Ishikawa (cell line): ENCODE measurements around the gene MATN3.

Experiments used
- CEBPB ChIP-seq: IDR thresholded peaks from 2 replicates; pipeline ENCODE4 v1.6.1; 2012
- CREB1 ChIP-seq: IDR thresholded peaks from 2 replicates; pipeline ENCODE4 v1.6.1; 2012; ENCODE audit warnings: low read depth
- EGR1 ChIP-seq: IDR thresholded peaks from 2 replicates; pipeline ENCODE4 v1.6.1; 2012
- EP300 ChIP-seq: IDR thresholded peaks from 2 replicates; pipeline ENCODE4 v1.6.1; 2012; ENCODE audit warnings: borderline replicate concordance
- FOXM1 ChIP-seq: IDR thresholded peaks from 2 replicates; pipeline ENCODE4 v1.6.1; 2012; ENCODE audit warnings: low read depth, borderline replicate concordance
- NFIC ChIP-seq: IDR thresholded peaks from 2 replicates; pipeline ENCODE4 v1.6.1; 2012
- RAD21 ChIP-seq: IDR thresholded peaks from 2 replicates; pipeline ENCODE4 v1.6.1; 2012; ENCODE audit warnings: low read depth
- TAF1 ChIP-seq: IDR thresholded peaks from 2 replicates; pipeline ENCODE4 v1.6.1; 2012; ENCODE audit warnings: low read depth, mild to moderate bottlenecking
- TCF12 ChIP-seq: IDR thresholded peaks from 2 replicates; pipeline ENCODE4 v1.6.1; 2012; ENCODE audit warnings: low read depth
- TEAD4 ChIP-seq: IDR thresholded peaks from 2 replicates; pipeline ENCODE4 v1.6.1; 2012
- USF1 ChIP-seq: IDR thresholded peaks from 2 replicates; pipeline ENCODE4 v1.6.1; 2012
- YY1 ChIP-seq: IDR thresholded peaks from 2 replicates; pipeline ENCODE4 v1.6.1; 2012; ENCODE audit warnings: low read depth
- ZBTB7A ChIP-seq: IDR thresholded peaks from 2 replicates; pipeline ENCODE4 v1.6.1; 2012; ENCODE audit warnings: low read depth
- TF ChIP-seq, protein P1 (sequence below): IDR thresholded peaks from 2 replicates; pipeline ENCODE4 v1.6.1; 2012
- TF ChIP-seq, protein P2 (sequence below): IDR thresholded peaks from 2 replicates; pipeline ENCODE4 v1.6.1; 2012; ENCODE audit warnings: low read depth, mild to moderate bottlenecking

The MATN3 gene

DNA sequence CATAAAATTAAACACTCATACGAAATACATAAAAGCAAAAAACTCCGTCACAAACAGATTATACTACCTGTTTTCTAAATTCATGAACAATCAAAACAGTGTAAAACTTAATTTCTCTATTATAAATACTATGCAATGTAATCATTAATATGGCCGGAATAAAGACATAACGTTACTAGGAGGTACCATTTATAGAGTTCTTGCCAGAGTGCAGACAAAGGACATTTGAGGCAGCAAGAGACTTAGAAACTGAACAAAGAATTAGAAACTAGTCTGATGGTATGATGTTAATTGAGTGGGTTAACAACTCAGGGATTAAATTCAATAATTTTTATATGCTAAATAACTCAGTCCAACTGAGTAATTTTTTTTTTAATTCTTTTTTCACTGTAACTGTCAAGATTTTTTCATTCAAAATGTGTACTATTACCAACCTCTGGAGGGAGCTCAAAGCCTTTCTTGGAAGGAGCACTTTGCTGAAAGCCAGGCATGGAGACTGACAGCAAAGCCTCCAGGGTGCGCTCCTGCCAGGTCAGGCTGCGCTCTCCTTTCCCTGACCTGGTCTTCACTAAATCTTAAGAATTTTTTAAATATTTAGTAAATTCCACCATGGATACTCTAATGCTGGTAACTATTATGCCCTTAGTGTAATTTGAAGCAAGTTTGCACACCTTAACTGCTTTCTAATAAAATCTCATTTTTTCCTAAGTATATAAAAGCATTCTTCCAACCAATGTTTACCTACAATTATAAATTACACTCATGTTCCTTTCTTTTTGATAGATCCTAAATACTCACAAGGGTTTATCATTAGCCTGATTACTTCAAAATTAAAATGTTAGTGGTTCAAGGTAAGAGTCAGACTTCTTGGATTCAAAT, 56.7 kb downstream of the MATN3 start:
- TF ChIP-seq EGR1 (no peak), RAD21 (peak; percentile 86)

DNA sequence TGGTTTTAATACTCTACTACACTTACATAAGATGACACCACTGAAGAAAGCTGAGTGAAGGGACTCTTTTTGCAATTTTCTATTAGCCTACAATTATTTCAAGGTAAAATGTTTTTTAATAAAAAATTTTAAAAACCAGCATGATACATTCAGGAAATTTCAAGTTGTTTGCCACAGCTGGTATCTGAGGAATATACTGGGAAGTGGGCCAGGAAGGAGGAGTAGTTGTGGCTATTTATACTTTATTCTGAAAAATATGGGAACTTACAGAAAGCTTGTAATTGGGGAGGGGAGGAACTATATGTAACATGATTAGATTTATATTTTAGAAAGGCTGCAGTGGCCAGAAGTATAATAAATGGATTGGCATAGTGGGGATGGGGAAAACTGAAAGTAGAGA, 63.4 kb downstream of the MATN3 start:
- TF ChIP-seq CEBPB: no peak
- TF ChIP-seq RAD21: no peak
- TF ChIP-seq CREB1: no peak
- no peak for TF ChIP-seq NFIC
- no peak for TF ChIP-seq FOXM1
- no peak for TF ChIP-seq TEAD4
- no peak for TF ChIP-seq TAF1
- TF ChIP-seq, protein P1, sequence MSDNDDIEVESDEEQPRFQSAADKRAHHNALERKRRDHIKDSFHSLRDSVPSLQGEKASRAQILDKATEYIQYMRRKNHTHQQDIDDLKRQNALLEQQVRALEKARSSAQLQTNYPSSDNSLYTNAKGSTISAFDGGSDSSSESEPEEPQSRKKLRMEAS: no peak
- no peak for TF ChIP-seq EP300
- TF ChIP-seq USF1: no peak
- TF ChIP-seq, protein P2, sequence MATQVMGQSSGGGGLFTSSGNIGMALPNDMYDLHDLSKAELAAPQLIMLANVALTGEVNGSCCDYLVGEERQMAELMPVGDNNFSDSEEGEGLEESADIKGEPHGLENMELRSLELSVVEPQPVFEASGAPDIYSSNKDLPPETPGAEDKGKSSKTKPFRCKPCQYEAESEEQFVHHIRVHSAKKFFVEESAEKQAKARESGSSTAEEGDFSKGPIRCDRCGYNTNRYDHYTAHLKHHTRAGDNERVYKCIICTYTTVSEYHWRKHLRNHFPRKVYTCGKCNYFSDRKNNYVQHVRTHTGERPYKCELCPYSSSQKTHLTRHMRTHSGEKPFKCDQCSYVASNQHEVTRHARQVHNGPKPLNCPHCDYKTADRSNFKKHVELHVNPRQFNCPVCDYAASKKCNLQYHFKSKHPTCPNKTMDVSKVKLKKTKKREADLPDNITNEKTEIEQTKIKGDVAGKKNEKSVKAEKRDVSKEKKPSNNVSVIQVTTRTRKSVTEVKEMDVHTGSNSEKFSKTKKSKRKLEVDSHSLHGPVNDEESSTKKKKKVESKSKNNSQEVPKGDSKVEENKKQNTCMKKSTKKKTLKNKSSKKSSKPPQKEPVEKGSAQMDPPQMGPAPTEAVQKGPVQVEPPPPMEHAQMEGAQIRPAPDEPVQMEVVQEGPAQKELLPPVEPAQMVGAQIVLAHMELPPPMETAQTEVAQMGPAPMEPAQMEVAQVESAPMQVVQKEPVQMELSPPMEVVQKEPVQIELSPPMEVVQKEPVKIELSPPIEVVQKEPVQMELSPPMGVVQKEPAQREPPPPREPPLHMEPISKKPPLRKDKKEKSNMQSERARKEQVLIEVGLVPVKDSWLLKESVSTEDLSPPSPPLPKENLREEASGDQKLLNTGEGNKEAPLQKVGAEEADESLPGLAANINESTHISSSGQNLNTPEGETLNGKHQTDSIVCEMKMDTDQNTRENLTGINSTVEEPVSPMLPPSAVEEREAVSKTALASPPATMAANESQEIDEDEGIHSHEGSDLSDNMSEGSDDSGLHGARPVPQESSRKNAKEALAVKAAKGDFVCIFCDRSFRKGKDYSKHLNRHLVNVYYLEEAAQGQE: no peak
- TF ChIP-seq YY1: no peak
- no peak for TF ChIP-seq EGR1
- TF ChIP-seq ZBTB7A: no peak
- no peak for TF ChIP-seq TCF12

DNA sequence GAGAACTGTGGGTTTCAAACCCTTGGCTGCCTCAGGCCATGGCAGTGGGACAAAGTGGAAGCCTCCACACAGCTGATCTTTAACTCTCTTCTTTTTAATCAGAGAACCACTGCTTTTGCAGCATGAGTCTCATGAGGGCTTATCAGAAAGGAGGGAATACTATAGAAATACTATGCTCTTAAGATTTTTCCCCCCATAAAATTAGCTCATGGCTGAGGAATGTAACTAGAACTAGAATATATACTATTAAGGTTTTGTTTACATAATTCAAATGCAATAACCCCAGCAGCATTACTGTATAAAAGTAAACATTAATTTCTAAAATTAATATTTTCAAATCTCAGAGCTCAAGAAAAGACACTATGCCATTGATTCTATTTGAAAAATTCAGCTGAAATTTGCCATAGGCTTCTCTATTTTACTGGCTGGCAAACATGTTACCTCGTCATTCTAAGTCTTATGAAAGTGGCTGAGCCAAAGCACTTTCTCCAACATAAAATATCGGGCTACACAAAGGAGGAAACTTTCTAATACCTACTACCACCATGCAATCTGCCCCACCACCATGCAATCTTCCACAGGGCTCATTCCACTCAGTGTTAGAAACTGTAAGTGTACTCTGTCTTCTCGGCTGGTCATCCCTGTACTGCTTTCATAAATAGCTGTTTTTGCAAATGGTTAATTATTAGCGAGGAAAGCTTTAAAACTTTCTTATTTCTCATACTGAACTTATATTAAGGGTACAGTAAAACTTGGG, 65.1 kb downstream of the MATN3 start:
- no peak for TF ChIP-seq YY1
- TF ChIP-seq NFIC: no peak
- no peak for TF ChIP-seq CREB1
- no peak for TF ChIP-seq CEBPB
- TF ChIP-seq FOXM1: no peak
- TF ChIP-seq TCF12: no peak
- no peak for TF ChIP-seq TEAD4
- no peak for TF ChIP-seq USF1
- no peak for TF ChIP-seq EGR1
- TF ChIP-seq, protein P1: no peak
- TF ChIP-seq EP300: no peak
- no peak for TF ChIP-seq ZBTB7A
- TF ChIP-seq, protein P2: no peak
- TF ChIP-seq RAD21: no peak
- no peak for TF ChIP-seq TAF1

- TF ChIP-seq CREB1 (no peak), TCF12 (no peak), USF1 (no peak), TEAD4 (no peak), NFIC (no peak), YY1 (no peak), RAD21 (no peak), EGR1 (no peak), CEBPB (no peak), FOXM1 (no peak), ZBTB7A (no peak), TAF1 (no peak), EP300 (no peak)
- TF ChIP-seq, protein P2: no peak
- TF ChIP-seq, protein P1: no peak
Observed at GRCh38 chr2:19944205-19944845, 68.1 kb downstream of the MATN3 start.
